K562 (cell line): ENCODE data around the gene RANBP3. TPM values are rescaled to one million over a fixed set of nuclear protein-coding genes. Genes with fewer than 3 reads are reported as not detected.
A peak's percentile ranks its signal among the peaks of the same experiment; 100 is the strongest.
"Not testable (repeated sequence)": the region's sequence is repeated elsewhere in the genome, so short reads cannot be mapped to it uniquely, and the experiment has no call there.

ENCODE experiments used
- ATAC-seq: fragments of 200-7000 bp; cut with Tn5 transposase; 3 replicates; pipeline ENCODE4 v1.9.1; 2020; ENCODE audit warnings: moderate library complexity
- BruUV-seq: library from RNA; stranded (reverse); fragments of 400-500 nt; replicated peaks from 2 replicates; lab custom pipeline; 2021; lab: Mats Ljungman, UMichigan
- CTCF ChIA-PET: fragments of 300-600 bp; formaldehyde crosslinking; extraction: SDS; loops from one replicate; lab custom pipeline; 2021; ENCODE audit warnings: low intra/inter-chr PET ratio; lab: Yijun Ruan, JAX
- POLR2A ChIA-PET: fragments of 300-600, 350-650 bp; sonication (Branson Sonifier 250); formaldehyde crosslinking; extraction: SDS; loops from one replicate; lab custom pipeline; 2021; ENCODE audit warnings: antibody characterized with exemption, inconsistent platforms; lab: Yijun Ruan, JAX
- DNase-seq, 4 experiments: peaks; one replicate each; pipeline versions ENCODE4 v3.0.0 to v3.0.0-alpha.2; 2011 to 2018; ENCODE audit warnings: low spot score in 3 of 4, mixed read lengths in 3 of 4; ENCODE audit errors: extremely low read depth in 1 of 4
- FAIRE-seq: peaks from 2 replicates; lab custom pipeline; 2011; peaks lifted over from hg19 to GRCh38; lab: Jason Lieb, UNC
- H2AFZ ChIP-seq: 2 replicates; pipeline ENCODE4 v1.6.0; 2011; ENCODE audit warnings: low read depth, low read length, control low read depth, inconsistent platforms
- H3K27ac ChIP-seq: fragments of 200-600 bp; 3 replicates; pipeline ENCODE4 v1.8.0; 2011; ENCODE audit warnings: low read depth, mild to moderate bottlenecking, control low read depth, inconsistent platforms, low read length, moderate library complexity, mixed read lengths; ENCODE audit errors: extremely low read depth
- H3K27me3 ChIP-seq, 2 experiments: fragments of 300-600 bp in 1 of 2; 2 replicates in 1 of 2; 3 replicates in 1 of 2; pipeline versions ENCODE4 v1.6.0 to v1.8.0; 2011; ENCODE audit warnings: inconsistent platforms in 2 of 2, low read length in 2 of 2, mild to moderate bottlenecking in 1 of 2, mixed read lengths in 1 of 2, moderate library complexity in 1 of 2; ENCODE audit not compliant: control insufficient read depth in 2 of 2, insufficient read depth in 2 of 2
- H3K36me3 ChIP-seq: fragments of 300-600 bp; 3 replicates; pipeline ENCODE4 v1.8.0; 2011; ENCODE audit warnings: mild to moderate bottlenecking, low read length, inconsistent platforms; ENCODE audit not compliant: control insufficient read depth, insufficient read depth
- H3K4me1 ChIP-seq, 2 experiments: fragments of 200-600 bp in 1 of 2; replicated peaks in 1 of 2; 2 replicates in 1 of 2; 3 replicates in 1 of 2; pipeline versions ENCODE4 v1.5.1 to v1.8.0; 2011; ENCODE audit warnings: inconsistent platforms in 2 of 2, low read length in 2 of 2, mild to moderate bottlenecking in 1 of 2, mixed read lengths in 1 of 2, moderate library complexity in 1 of 2; ENCODE audit not compliant: control insufficient read depth in 2 of 2, insufficient read depth in 2 of 2
- H3K4me2 ChIP-seq: 2 replicates; pipeline ENCODE4 v1.6.1; 2011; ENCODE audit warnings: low read length, control low read depth, inconsistent platforms, mixed read lengths; ENCODE audit not compliant: insufficient read depth
- H3K4me3 ChIP-seq: fragments of 200-600 bp; sonication (generic), shearing (Covaris generic); 2 replicates; pipeline ENCODE4 v1.5.1; 2016; ENCODE audit warnings: control low read depth, inconsistent platforms
- H3K79me2 ChIP-seq: fragments of 200-600 bp; 3 replicates; pipeline ENCODE4 v1.8.0; 2011; ENCODE audit warnings: low read length, inconsistent platforms; ENCODE audit not compliant: control insufficient read depth, insufficient read depth
- H3K9ac ChIP-seq, 2 experiments: 2 replicates each; pipeline versions ENCODE4 v1.6.0 to v1.6.1; 2011; ENCODE audit warnings: low read depth in 2 of 2, low read length in 2 of 2, control low read depth in 1 of 2, inconsistent platforms in 1 of 2, mild to moderate bottlenecking in 1 of 2, mixed read lengths in 1 of 2; ENCODE audit not compliant: insufficient read depth in 1 of 2
- H3K9me1 ChIP-seq: one replicate; pipeline ENCODE4 v1.6.0; 2011; ENCODE audit warnings: inconsistent platforms, mild to moderate bottlenecking, low read length, moderate library complexity; ENCODE audit not compliant: control insufficient read depth, insufficient read depth
- H3K9me3 ChIP-seq: replicated peaks from 2 replicates; pipeline ENCODE4 v1.5.1; 2011; ENCODE audit warnings: low read depth, low read length, inconsistent platforms; ENCODE audit not compliant: control insufficient read depth, insufficient read depth
- H4K20me1 ChIP-seq: replicated peaks from 2 replicates; pipeline ENCODE4 v1.6.1; 2011; ENCODE audit warnings: low read length, inconsistent platforms, mixed read lengths; ENCODE audit not compliant: control insufficient read depth, insufficient read depth
- FOSL1 ChIP-seq: fragments of 200-800 bp; sonication (Bioruptor generic); conservative IDR thresholded peaks from 2 replicates; pipeline ENCODE4 v1.6.1; 2016; ENCODE audit warnings: missing genetic modification characterization, missing compliant biosample characterization
- ZNF121 ChIP-seq: sonication (generic); formaldehyde crosslinking; conservative IDR thresholded peaks from 2 replicates; pipeline ENCODE4 v1.8.0; 2022; ENCODE audit warnings: missing genetic modification reagents
- WGBS: fragments of 100-300 bp; shearing (Covaris generic); methylation state at CpG from one replicate; pipeline ENCODE4 v1.1.6; 2016; ENCODE audit warnings: low coverage, mixed read lengths; ENCODE audit not compliant: insufficient coverage; ENCODE audit errors: missing lambda C conversion rate; 5-methylcytosine and 5-hydroxymethylcytosine counted together
- in situ Hi-C: fragments of 300-500 bp; cut with MboI; formaldehyde crosslinking; loops from 4 replicates; pipeline ENCODE4 v1.15.0; 2018; ENCODE audit warnings: inconsistent platforms, mixed read lengths
- intact Hi-C: fragments of 100-400 bp; cut with micrococcal nuclease; formaldehyde crosslinking; loops from 2 replicates; pipeline ENCODE4 v1.14.2; 2022
- polyA plus RNA-seq, 8 experiments: library from polyadenylated mRNA; depleted of rRNA in 4 of 8; stranded (reverse) in 5 of 8; unstranded in 3 of 8; fragments of >200 nt; fragmentation: Nextera tagmentation in 2 of 8; fragmentation: Illumina TruSeq in 1 of 8; extraction: Ambion mirVana in 2 of 8; extraction: Trizol in 1 of 8; gene quantifications; 2 replicates each; pipeline versions ENCODE4 v1.2.1 to v1.2.3, GENCODE V29; 2011 to 2014; ENCODE audit warnings: inconsistent platforms in 1 of 8, missing spikeins in 1 of 8
- total RNA-seq, 7 experiments: library from RNA; depleted of rRNA in 6 of 7; stranded (reverse); fragments of >200 nt in 6 of 7; fragmentation: Illumina TruSeq in 2 of 7; extraction: Trizol in 2 of 7; gene quantifications; 2 replicates each; pipeline versions ENCODE4 v1.2.1 to v1.2.3, GENCODE V29; 2011 to 2021; ENCODE audit warnings: low replicate concordance in 1 of 7
- TF ChIP-seq, protein P1 (sequence below), 2 experiments: fragments of 450-650 bp in 1 of 2; sonication (generic) in 1 of 2; formaldehyde crosslinking in 1 of 2; IDR thresholded peaks in 1 of 2; conservative IDR thresholded peaks in 1 of 2; 2 replicates each; pipeline versions ENCODE4 v1.6.1 to v1.8.1; 2016 to 2023; ENCODE audit warnings: mild to moderate bottlenecking in 2 of 2, moderate library complexity in 2 of 2, inconsistent platforms in 1 of 2, missing genetic modification reagents in 1 of 2

The RANBP3 gene
- total and polyA plus RNA-seq, 9 of the 15 experiments (the other 6 are each of a cell fraction or from before 2014, with no cell fraction given) = 0.90 to 95.1 (median 63.2) TPM

DNA sequence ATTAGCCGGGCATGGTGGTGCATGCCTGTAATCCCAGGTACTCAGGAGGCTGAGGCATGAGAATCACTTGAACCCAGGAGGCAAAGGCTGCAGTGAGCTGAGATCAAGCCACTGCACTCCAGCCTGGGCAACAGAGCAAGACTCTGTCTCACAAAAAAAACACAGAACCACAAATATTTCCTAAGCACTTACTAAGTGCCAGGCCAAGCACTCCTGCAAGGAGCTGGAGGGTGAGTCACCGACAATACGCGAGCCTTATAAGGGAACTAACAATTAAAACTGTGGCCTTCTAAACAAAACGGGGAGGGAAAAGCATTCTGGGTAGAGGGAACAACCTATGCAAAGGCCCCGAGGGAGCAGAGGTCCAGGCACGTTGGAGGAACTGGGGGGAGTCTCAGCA, 103.4 kb downstream of the RANBP3 start:
- BruUV-seq, H4K20me1 ChIP-seq, H3K9ac ChIP-seq, H3K27ac ChIP-seq, intact Hi-C loops, H3K79me2 ChIP-seq, H3K4me1 ChIP-seq, H3K9me3 ChIP-seq, FAIRE-seq, in situ Hi-C loops: not testable (repeated sequence)
- POLR2A ChIA-PET = interaction anchor here (0.5 kb wide), 1 partner anchor 16 kb away, joined by 3 read pairs; no protein-coding TSS in a partner anchor
- H3K27me3 ChIP-seq = peaks cover 7 to 26% of the 10 kb centered on the region in 2 experiments; a peak in 3 of 5 replicates
- 48% methylated on average over 6 of the region's 7 CpGs for WGBS
- TF ChIP-seq ZNF121 (CRISPR knock-in tag) = peak; percentile 77
- TF ChIP-seq, protein P1, sequence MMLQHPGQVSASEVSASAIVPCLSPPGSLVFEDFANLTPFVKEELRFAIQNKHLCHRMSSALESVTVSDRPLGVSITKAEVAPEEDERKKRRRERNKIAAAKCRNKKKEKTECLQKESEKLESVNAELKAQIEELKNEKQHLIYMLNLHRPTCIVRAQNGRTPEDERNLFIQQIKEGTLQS (IDR thresholded peaks at IDR 0.05) = peak; percentile 41; the same call in 1 of the 2 replicates
- TF ChIP-seq, protein P1 (CRISPR knock-in tag; conservative IDR thresholded peaks at IDR 0.05) = not testable (repeated sequence)
- peak; percentile 47 for TF ChIP-seq FOSL1 (tag)
- TF ChIP-seq, all 486 proteins: peak for 3; not testable (repeated sequence) for 483
- DNase-seq, ATAC-seq, H3K9me1 ChIP-seq, H3K36me3 ChIP-seq, H3K4me3 ChIP-seq, H3K4me2 ChIP-seq, CTCF ChIA-PET, H2AFZ ChIP-seq: not testable (repeated sequence)
